Cerebellar nuclear complex (tissue), 1 donor: ENCODE data around the gene FMO2.

ENCODE experiments used
- DNase-seq, 2 experiments: peaks; one replicate each; lab custom pipeline; 2025; lab: John Stamatoyannopoulos, UW

FMO2 gene

GRCh38 chr1:171185091-171185490 lies at the start of gene FMO2:
Gene FMO2, plus strand, starts transcription at chr1:171185300. Its CDS starts 414 bp downstream, at chr1:171185714.
- DNase-seq = no peak

DNA sequence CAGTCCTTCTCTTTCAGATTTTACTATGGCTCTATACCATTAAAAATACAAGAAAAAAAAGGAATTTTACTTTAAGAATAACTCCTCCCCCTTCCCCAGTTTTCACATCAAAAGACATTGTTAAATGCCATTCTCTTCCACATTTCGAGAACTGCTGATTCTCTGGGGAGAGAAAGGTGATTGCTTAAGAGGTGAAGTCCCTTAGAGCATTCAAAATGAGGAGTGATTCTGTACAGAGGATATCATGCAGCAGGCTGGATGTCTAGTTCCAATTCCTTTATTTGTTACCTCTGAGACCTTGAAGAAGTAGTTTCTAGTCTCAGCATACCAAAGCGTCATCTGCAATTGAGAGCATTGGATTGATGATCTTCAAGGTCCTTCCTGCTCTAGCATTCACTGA lies 47.5 kb upstream of the FMO2 start:
- no peak for DNase-seq

- DNase-seq = no peak
Measured at GRCh38 chr1:171138980-171139379, 46.1 kb upstream of the FMO2 start.

DNA sequence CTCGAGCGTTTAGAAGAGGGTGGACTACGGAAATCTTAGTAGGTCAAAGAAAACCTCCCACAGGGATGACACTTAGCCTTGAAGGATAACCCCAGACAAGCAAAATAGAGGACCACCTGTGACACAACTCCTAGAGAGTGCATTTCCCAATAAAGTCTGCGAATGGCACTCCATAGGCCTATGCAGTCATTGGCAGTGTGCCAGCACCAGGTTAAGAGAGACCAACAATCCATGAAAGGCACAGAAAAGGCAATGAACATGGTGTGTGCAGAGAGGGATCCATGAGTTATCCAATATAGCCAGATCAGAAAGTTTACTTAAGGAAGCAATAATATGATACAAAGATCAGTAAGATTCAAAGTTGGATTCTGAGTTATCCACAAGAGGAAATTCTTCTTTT lies 45.2 kb upstream of the FMO2 start:
- DNase-seq = no peak

- no peak for DNase-seq
Measured at GRCh38 chr1:171140401-171140800, 44.7 kb upstream of the FMO2 start.

DNA sequence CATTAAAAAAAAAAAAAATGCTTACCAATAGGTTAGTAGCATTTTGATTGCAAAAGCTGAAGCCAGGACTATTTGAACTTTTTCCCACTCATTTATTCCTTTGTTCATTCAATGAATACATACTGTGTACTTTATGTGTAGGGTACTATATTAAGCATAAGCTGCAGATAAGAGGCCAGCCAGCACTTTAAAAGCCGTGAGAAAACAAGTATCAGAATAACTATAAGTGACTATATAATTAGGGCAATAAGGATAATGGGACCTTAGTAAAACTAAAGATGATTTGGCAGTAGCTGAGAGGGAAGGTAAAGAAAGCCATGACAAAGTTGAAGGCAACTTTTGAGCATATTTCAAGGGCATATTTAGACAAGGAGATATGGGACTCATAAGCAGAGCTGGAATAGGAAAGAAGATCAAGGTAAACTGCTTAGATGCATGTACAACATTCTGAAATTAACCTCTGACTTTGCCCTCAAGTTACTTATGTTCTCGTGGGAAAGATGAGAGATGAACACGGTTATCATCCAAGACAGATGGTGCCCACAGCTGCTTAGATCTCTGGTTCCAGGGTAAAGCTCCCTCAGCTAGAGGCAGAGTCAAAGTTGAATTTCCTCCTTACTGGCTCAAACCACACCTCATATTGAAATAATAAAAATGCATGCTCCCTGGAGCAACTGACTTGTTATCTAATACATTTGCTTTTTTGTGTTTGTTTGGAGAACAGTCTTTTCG lies 44.0 kb upstream of the FMO2 start:
- DNase-seq = no peak

- no peak for DNase-seq
Measured at GRCh38 chr1:171141688-171142415, 43.2 kb upstream of the FMO2 start.

DNA sequence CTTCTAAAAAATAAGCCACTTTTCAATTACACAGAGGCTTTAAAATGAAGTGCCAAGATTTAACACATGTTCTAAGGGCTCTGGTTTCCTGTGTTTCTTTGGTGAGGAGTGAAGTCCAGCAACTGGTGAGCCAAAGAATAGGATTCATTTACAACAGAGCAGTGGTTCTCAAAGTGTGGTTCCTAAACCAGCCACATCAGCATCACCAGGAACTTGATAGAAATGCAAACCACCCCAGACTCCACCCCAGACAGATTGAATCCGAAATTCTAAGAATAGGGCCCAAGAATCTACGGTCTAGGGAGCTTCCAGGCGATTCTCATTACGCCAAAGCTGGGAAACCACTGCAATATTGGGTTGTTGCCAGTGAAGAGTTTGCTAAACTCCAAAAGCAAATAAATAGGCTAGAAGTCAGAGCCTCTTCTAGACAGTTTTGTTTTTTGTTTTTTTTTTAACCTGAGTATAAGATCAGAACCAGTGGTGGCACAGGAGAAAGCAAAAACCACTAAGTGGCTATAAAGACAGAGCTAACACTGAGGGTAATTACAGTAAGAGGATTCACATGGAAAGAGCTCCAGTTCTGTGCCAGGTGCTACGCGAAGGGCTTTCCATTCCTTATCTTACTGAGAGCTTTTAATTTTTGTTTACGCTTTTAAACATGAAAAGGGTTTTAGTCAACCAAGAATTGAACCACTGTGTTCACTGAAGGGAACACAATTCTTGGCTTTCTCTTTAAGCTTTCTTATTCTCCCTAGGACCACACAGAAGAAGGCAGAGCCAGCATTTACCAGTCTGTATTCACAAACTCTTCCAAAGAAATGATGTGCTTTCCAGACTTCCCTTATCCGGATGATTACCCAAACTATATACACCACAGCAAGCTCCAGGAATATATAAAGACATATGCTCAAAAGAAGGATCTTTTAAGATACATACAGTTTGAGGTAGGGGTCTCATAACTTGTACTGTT lies 42.4 kb upstream of the FMO2 start:
- DNase-seq = no peak

GRCh38 chr1:171150156-171150555 lies 34.9 kb upstream of the FMO2 start:
- DNase-seq = no peak

DNA sequence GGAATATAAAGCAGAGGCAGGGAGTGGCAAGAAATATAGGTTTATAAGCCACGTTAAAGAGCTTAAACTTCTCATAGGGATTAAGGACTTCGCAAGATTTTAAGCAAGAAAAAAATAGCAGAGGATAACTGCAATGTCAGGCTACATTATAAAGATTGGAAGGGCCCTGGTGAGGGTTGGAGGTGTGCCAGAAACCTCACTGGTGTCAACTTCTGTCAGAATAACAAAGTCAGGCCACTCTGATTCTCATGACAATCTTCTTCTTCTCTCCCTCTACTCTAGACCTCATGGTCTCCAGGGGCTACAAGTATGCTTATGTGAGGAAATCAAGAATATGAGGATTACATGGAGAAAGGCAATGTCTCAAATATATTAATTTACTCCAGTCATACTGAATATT lies 32.6 kb upstream of the FMO2 start:
- DNase-seq = no peak

DNA sequence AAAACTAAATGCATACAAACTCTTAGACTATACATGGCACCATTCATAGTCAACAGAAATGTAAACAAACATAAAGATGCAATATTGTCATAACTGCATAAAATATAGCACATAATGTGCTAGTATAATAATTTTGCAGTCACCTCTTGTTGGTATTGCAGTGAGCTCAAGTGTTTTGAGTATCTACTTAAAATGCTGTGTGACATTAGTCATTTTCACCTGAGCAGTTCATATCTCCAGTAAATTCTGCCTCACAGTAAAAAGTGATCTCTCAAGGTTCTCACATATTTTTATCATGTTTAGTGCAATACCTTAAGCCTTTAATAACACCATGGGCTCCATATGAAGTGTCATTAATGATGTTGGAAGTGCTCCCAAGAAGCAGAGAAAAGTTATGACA lies 29.6 kb upstream of the FMO2 start:
- DNase-seq = no peak

- no peak for DNase-seq
Measured at GRCh38 chr1:171158096-171158495, 27.0 kb upstream of the FMO2 start.

DNA sequence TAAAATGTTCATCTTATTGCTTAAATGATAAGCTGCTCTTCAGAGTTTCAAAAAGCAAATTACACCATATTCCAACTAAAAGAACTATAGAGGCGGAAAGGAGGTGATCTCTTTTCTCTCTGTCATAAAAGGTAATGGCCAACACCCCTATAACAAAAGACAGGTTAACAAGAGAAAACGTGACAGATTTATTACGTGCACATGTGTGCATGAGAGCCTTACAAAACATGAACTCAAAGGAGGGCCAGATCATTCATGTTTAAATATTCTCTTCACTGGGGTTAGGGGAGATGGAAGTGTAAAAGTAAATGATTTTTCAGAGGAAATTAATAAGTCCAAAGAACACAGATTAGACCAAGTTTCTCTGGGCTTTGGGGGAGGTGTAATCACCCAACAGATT lies 26.5 kb upstream of the FMO2 start:
- DNase-seq = no peak

DNA sequence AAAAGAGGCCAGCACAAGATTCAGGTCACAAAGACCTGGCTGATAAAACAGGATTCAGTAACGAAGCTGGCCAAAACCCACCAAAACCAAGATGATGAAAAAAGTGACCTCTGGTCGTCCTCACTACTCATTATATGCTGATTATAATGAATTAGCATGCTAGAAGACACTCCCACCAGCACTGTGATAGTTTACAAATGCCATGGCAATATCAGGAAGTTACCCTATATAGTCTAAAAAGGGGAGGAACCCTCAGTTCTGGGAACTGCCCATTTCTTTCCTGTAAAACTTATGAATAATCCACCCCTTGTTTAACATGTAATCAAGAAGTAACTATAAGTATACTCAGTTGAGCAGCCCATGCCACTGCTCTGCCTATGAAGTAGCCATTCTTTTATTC lies 26.0 kb upstream of the FMO2 start:
- no peak for DNase-seq

DNA sequence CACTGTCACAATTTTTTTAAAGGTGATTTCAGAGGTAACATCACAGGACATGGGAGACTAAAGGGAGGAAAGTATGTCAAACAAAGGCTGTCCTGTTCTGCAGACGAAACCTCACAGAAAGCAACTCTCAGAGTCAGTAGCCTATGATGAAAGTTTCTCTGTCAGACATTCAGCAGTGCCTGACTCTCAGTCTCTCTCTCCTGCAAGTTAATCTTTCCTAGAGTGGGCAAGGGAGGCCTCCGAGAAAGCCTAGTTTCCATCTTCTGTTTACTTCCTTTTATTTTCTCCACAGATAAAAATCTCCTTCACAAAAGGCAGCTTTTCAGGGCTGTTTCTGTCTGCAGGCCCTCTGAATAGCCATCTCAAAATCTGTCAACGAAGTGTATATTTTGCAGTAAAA lies 24.9 kb upstream of the FMO2 start:
- DNase-seq = no peak

DNA sequence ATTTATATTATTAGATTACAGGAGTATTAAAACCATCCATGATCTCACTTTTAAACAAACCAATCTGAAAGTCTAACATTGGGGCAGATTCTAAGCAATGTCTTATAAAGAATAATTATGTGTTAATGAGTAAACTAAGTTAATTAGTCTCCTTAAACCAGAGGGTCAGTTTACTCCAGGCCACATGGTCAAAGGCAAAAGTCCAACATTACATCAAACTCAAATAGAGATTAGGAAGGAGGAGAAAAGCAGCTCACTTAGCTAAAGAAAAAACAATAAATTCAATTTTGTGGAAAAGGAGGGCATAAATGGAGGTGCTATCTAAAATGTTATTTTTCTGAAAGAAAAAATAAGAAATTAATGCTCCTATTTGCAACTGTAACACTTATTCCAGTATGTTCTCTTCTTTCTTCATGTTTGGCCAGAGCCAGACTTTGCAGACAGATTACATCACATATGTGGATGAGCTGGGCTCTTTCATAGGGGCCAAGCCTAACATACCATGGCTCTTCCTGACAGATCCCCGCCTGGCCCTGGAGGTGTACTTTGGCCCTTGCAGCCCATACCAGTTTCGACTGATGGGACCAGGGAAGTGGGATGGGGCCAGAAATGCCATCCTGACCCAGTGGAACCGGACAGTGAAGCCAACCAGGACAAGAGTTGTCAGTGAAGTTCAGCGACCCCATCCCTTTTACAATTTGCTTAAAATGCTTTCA lies 24.3 kb upstream of the FMO2 start:
- no peak for DNase-seq

- no peak for DNase-seq
Measured at GRCh38 chr1:171161431-171161830, 23.7 kb upstream of the FMO2 start.

DNA sequence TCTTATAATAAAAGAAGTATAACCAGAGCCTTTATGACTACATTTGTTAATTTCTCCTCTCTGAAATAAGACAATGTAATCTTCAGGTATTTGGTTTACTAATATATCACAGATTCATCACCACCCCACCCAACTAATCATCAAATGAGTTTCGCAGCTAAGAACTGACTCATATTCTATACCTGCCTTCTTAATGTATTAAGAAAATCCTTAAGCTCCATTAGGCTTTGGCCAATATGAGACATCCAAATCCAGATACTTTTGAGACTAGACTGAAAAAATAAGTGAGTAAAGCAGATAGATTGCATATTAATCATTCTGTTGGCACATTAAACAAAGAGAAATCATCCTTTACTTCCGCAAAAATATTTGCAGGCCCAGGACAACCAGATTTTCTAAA lies 18.7 kb upstream of the FMO2 start:
- no peak for DNase-seq

- no peak for DNase-seq
Measured at GRCh38 chr1:171167785-171168184, 17.3 kb upstream of the FMO2 start.

GRCh38 chr1:171172471-171172870 lies 12.6 kb upstream of the FMO2 start:
- DNase-seq = no peak

DNA sequence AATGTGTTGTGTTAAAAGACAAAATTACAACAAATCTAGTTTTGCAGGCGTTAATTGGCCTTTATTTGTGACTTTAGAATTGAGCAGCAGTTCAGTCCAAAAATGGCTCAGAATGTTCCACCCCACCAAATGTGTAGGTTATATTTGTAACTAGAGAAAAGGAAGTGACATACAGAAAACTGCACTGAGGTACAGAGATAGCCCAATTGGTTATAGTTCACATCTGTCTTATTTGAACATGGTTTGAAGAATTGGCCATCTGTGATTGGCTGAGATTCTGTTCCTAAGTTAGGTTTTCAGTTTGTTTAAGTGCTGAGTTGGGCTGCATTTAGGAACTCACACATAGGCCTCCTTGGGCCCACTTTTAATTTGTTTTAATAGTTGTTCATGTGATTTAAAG lies 12.0 kb upstream of the FMO2 start:
- no peak for DNase-seq
